ENCODE results near the gene ABHD12B. TPM values are rescaled to one million over a fixed set of nuclear protein-coding genes. Genes with fewer than 3 reads are reported as not detected.

Gene ABHD12B
- total RNA-seq, 1 donor = not detected

DNA sequence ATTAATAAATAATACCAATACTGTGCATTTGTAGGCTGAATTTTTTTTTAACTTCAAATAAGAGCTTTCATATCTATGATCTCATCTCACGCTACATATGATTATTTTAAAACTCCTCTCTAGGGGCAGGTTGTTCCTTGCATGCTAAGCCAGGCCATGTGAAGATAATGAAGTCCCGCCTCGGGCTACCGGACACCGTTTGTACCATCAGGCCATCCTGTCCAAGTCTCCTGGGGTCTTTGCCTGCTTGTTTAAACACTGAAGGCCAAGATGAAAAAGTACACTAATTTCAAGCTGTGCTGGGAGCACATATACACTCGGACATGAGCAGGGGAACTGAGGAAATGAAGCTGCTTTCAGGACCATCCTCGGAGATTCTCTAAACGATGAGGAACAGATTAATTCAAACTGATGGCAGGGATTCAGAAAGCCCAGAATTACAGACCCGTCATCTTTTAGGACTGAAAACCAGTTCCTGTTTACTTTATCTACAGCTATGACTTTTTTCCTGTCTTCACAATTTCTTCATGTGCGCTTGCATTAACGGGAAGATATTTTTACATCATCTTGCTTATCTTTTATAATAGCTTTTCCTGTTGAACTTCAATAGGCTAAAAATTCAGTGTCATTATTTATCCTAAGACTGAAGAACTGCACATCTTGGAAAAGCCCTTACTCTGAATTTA, 6.3 kb upstream of the ABHD12B start:
- no peak overlapping the region for H3K4me3 ChIP-seq (ENCODE audit: low read depth, low read length)
- DNase-seq (ENCODE audit: low read depth) = peak; percentile 34
- TF ChIP-seq, protein P1, sequence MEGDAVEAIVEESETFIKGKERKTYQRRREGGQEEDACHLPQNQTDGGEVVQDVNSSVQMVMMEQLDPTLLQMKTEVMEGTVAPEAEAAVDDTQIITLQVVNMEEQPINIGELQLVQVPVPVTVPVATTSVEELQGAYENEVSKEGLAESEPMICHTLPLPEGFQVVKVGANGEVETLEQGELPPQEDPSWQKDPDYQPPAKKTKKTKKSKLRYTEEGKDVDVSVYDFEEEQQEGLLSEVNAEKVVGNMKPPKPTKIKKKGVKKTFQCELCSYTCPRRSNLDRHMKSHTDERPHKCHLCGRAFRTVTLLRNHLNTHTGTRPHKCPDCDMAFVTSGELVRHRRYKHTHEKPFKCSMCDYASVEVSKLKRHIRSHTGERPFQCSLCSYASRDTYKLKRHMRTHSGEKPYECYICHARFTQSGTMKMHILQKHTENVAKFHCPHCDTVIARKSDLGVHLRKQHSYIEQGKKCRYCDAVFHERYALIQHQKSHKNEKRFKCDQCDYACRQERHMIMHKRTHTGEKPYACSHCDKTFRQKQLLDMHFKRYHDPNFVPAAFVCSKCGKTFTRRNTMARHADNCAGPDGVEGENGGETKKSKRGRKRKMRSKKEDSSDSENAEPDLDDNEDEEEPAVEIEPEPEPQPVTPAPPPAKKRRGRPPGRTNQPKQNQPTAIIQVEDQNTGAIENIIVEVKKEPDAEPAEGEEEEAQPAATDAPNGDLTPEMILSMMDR (IDR thresholded peaks at IDR 0.05; ENCODE audit: insufficient read depth, low read length) = no peak

DNA sequence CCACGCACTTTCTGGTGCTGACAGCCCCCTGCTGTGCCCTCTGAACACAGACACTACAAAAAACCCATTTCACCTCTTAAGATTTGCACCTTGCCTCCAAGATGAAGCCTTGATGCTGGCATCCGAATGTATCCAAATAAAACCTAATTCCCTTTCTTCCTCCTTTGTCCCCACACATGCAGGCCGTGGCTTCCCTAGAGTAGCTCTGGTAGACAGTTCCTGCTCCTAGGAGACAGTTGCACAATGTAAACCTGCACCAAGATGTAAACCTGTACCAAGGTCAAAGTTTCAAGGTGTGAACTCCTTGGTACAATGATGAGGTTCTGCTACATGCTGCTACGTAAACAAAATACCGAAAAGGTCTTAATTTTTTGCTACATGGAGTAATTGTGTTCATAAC, 625 bp upstream of the ABHD12B start:
- no peak for DNase-seq (ENCODE audit: low read depth)
- H3K4me3 ChIP-seq (ENCODE audit: low read depth, low read length) = no peak overlapping the region
- TF ChIP-seq, protein P1 (IDR thresholded peaks at IDR 0.05; ENCODE audit: insufficient read depth, low read length) = no peak

DNA sequence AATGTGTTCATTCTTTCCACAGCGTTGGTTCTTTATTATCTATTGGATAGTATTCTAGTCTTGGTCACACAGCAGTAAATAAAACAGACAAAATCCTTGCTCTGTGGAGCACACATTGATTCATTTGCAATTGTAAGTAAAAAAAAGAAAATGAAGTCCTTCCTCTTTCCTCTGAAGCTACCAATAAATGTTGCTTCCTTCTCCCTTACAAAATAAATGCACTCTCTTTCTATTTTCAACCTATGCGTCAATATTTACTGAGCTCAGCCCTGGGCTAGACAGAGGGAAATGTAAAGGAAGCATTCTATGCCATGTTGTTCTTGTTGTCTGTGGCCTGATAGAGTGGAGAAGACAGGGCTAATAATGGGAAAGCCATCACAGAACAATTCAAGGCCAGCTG, 2.9 kb downstream of the ABHD12B start:
- DNase-seq (ENCODE audit: low read depth) = no peak
- H3K4me3 ChIP-seq (ENCODE audit: low read depth, low read length) = no peak overlapping the region
- TF ChIP-seq, protein P1 (IDR thresholded peaks at IDR 0.05; ENCODE audit: insufficient read depth, low read length) = no peak

DNA sequence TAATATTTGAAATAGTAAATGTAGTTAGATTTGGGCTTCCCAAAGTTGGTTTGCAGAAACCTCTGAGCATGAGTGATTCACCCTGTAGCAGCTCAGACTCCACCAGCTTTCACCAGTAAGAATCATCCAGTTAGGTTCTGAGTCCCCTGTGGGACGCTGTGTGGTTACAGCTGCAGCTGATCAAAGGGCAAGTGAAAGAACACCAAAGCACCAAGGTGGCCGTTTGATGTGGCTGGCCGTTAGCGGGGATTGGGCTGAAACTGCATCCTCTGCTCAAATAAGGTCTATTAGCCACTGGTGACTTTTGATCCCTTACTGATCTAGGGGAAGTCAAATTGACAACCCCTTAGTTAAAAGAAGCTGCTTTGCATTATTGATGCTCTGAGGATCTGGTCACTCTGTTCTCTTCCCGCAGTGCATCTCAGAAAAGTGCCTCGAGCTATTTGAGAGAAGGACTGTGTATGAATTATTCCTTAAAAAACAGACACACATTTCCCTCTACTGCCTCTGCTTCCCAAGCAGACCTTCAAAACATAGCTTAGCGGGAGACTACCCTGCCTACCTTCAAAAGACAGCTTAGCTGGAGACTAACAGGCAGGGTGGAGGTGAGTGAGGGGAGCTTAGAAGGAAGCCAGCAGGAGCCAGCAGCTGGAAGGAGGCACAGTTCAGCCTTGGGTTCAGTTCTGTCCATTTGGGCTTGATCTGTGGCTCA, 3.7 kb downstream of the ABHD12B start:
- H3K4me3 ChIP-seq (ENCODE audit: low read depth, low read length) = no peak overlapping the region
- DNase-seq (ENCODE audit: low read depth) = peak; percentile 17
- TF ChIP-seq, protein P1 (IDR thresholded peaks at IDR 0.05; ENCODE audit: insufficient read depth, low read length) = no peak

DNA sequence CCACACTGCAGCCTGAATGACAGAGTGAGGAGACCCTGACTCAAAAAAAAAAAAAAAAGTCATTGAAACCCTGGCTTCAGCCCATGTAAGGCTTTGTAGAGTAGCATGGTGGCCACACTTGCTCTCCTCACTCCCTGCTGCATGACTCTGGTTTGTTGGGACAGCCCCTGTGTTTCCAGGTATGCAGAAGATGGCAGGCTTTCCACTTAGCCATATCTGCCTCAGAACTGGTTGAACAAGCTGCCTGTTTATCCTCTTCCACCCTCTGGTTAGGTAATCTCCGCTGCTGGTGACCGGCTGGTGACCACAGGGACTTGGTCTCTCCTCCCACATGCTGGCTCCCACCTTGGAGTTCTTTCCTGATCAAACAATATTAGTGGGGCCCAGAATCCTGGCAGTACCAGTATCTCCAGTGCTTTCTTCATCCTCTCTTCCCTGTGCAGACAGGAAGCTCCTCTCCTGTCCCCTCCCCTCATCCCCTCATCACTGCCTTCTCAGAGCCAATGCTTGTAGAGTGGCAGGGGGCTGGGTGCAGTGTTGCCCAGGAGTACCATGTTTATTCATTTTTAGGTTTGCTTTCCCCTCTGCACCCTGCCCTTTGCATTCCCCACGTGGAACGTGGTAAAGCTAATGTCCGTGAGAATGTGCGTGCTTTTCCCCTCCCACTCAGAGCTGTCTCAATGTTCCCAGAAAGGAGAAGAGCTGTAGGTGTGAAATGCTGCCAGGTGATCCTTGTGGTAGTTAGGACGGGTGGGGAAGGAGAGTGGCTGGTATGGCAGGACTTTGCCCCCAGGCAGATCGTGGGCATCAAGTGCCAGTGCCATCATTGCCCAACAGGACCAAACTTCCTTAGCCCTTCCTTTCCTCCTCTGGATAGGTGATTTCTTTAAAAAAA, 11.3 kb downstream of the ABHD12B start:
- no peak for DNase-seq (ENCODE audit: low read depth)
- TF ChIP-seq, protein P1 (IDR thresholded peaks at IDR 0.05; ENCODE audit: insufficient read depth, low read length) = no peak
- no peak overlapping the region for H3K4me3 ChIP-seq (ENCODE audit: low read depth, low read length)

DNA sequence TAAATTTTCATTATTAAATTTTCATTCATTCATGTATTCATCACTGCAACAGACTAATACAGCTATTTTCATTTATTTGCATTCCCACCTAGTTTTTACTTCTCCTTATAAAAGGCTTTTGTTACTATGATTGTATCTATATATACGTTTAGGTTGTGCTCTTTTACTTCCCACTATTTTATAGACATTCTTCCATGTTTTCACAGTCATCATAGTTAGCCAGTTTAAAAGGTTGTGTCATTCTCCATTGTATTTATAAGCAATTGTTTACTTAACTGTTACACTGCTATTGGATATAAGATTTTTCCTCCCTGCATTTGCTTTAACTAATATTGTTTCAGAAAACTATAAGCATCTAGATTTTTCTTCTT, 12.0 kb downstream of the ABHD12B start:
- DNase-seq (ENCODE audit: low read depth) = no peak
- TF ChIP-seq, protein P1 (IDR thresholded peaks at IDR 0.05; ENCODE audit: insufficient read depth, low read length) = no peak
- H3K4me3 ChIP-seq (ENCODE audit: low read depth, low read length) = no peak overlapping the region

Measured in fibroblast of the aortic adventitia (primary cell).